GM21390 (cell line): Measurements from ENCODE around the gene RTF2.
A peak's percentile ranks its signal among the peaks of the same experiment; 100 is the strongest.
"Not testable (repeated sequence)": the region's sequence is repeated elsewhere in the genome, so short reads cannot be mapped to it uniquely, and the experiment has no call there.

Source experiments
- ATAC-seq: cut with Tn5 transposase; IDR thresholded peaks from one replicate; pipeline ENCODE4 v1.9.1; 2021; ENCODE audit not compliant: unreplicated experiment

Gene RTF2

GRCh38 chr20:56532946-56533345 lies 64.5 kb downstream of the RTF2 start, which contains the start of gene FAM209B:
Gene FAM209B, plus strand, starts transcription at chr20:56533246. Its CDS starts 96 bp downstream, at chr20:56533342.
- ATAC-seq, result not testable (repeated sequence)

- no peak for ATAC-seq
Measured at GRCh38 chr20:56537997-56538396, 69.6 kb downstream of the RTF2 start.

- no peak for ATAC-seq
Measured at GRCh38 chr20:56540415-56540814, 72.0 kb downstream of the RTF2 start.

GRCh38 chr20:56542489-56543030 lies 74.1 kb downstream of the RTF2 start:
- no peak for ATAC-seq

GRCh38 chr20:56551571-56551970 lies 83.1 kb downstream of the RTF2 start:
- ATAC-seq, result no peak

- no peak for ATAC-seq
Measured at GRCh38 chr20:56552911-56553629, 84.6 kb downstream of the RTF2 start.

GRCh38 chr20:56554869-56555268 lies 86.4 kb downstream of the RTF2 start:
- ATAC-seq, result peak; percentile 94

- ATAC-seq, result no peak
Measured at GRCh38 chr20:56558968-56559367, 90.5 kb downstream of the RTF2 start.

- not testable (repeated sequence) for ATAC-seq
Measured at GRCh38 chr20:56564526-56564925, 96.1 kb downstream of the RTF2 start.

GRCh38 chr20:56565511-56565910 lies 97.1 kb downstream of the RTF2 start:
- no peak for ATAC-seq

GRCh38 chr20:56566621-56567020 lies 98.2 kb downstream of the RTF2 start:
- no peak for ATAC-seq
